HL-60 (cell line): ENCODE data around the gene GDPD4.
"Not testable (repeated sequence)": the region's sequence is repeated elsewhere in the genome, so short reads cannot be mapped to it uniquely, and the experiment has no call there.

Source experiments
- DNase-seq, 2 experiments: peaks; one replicate each; pipeline ENCODE4 v3.0.0-alpha.2; 2010 to 2020; ENCODE audit warnings: low read depth in 1 of 2, low spot score in 1 of 2
- H3K27ac ChIP-seq: fragments of 250-450 bp; sonication (Bioruptor Pico); replicated peaks from 2 replicates; pipeline ENCODE4 v1.5.1; 2020; ENCODE audit warnings: mild to moderate bottlenecking, moderate library complexity
- H3K27me3 ChIP-seq: fragments of 250-450 bp; sonication (Bioruptor Pico); 2 replicates; pipeline ENCODE4 v1.5.1; 2021; ENCODE audit warnings: mild to moderate bottlenecking, moderate library complexity; ENCODE audit not compliant: insufficient read depth, poor library complexity, severe bottlenecking
- H3K4me3 ChIP-seq: replicated peaks from 2 replicates; pipeline ENCODE4 v1.5.1; 2011; ENCODE audit warnings: mild to moderate bottlenecking, control low read depth, low read length; ENCODE audit not compliant: insufficient read depth
- GABPA ChIP-seq: IDR thresholded peaks from 2 replicates; pipeline ENCODE4 v1.6.1; 2012; ENCODE audit warnings: low read depth
- POLR2AphosphoS5 ChIP-seq: IDR thresholded peaks from 2 replicates; pipeline ENCODE4 v1.6.1; 2012; ENCODE audit warnings: low read depth
- SPI1 ChIP-seq: IDR thresholded peaks from 2 replicates; pipeline ENCODE4 v1.6.1; 2012; ENCODE audit warnings: low read depth, mild to moderate bottlenecking, borderline replicate concordance
- TF ChIP-seq, protein P1 (sequence below): IDR thresholded peaks from 2 replicates; pipeline ENCODE4 v1.6.1; 2012; ENCODE audit warnings: low read depth; ENCODE audit not compliant: insufficient replicate concordance
- TF ChIP-seq, protein P2 (sequence below): IDR thresholded peaks from one replicate; pipeline ENCODE4 v1.5.1; 2011; ENCODE audit warnings: low read length, control low read depth, inconsistent platforms; ENCODE audit not compliant: insufficient read depth

GDPD4 gene

DNA sequence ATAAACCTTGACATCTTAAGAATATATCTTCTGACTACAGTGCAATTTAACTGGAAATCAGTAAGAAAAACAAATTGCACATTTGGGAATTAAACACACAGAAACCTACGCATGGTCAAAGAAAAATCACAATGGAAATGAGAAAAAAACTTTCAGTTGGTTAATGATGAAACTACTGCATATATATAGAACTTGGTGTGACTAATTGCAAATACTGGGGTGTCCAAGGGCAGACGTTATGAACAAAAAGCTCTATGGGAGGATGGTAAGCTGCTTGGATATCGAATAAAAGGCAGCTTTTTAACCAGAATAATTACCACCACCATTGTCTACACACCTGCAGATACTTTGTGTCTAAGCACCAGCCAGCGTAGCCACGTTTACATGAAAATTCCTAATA lies 791 bp downstream of the GDPD4 start:
- Histone ChIP-seq H3K27ac (no peak overlapping the region), H3K4me3 (no peak overlapping the region)

DNA sequence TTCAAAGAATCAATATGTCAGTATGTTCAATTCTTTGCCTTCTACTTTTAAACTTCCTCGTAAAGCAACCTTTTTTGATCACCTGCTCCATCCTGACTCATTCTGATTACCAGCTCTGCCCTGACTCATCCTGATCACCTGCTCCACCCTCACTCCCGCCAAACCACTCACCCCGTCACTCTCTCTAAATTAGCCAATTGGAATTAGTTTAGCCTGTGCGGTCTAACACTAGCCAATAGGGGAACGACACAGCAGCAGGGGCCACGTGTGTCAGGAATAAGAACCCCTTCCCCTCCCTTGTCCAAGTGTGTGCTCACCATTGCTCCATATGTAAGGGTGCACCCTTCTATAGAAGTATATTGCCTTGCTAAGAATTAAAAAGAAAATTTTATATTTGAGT lies 1.5 kb downstream of the GDPD4 start:
- not testable (repeated sequence) for H3K27ac ChIP-seq, H3K27me3 ChIP-seq, H3K4me3 ChIP-seq, DNase-seq

More for the DNA sequence above, 791 bp downstream of the GDPD4 start:
- TF ChIP-seq, protein P1, sequence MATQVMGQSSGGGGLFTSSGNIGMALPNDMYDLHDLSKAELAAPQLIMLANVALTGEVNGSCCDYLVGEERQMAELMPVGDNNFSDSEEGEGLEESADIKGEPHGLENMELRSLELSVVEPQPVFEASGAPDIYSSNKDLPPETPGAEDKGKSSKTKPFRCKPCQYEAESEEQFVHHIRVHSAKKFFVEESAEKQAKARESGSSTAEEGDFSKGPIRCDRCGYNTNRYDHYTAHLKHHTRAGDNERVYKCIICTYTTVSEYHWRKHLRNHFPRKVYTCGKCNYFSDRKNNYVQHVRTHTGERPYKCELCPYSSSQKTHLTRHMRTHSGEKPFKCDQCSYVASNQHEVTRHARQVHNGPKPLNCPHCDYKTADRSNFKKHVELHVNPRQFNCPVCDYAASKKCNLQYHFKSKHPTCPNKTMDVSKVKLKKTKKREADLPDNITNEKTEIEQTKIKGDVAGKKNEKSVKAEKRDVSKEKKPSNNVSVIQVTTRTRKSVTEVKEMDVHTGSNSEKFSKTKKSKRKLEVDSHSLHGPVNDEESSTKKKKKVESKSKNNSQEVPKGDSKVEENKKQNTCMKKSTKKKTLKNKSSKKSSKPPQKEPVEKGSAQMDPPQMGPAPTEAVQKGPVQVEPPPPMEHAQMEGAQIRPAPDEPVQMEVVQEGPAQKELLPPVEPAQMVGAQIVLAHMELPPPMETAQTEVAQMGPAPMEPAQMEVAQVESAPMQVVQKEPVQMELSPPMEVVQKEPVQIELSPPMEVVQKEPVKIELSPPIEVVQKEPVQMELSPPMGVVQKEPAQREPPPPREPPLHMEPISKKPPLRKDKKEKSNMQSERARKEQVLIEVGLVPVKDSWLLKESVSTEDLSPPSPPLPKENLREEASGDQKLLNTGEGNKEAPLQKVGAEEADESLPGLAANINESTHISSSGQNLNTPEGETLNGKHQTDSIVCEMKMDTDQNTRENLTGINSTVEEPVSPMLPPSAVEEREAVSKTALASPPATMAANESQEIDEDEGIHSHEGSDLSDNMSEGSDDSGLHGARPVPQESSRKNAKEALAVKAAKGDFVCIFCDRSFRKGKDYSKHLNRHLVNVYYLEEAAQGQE, result no peak
- no peak for TF ChIP-seq SPI1
- no peak for TF ChIP-seq POLR2AphosphoS5
- TF ChIP-seq, protein P2, sequence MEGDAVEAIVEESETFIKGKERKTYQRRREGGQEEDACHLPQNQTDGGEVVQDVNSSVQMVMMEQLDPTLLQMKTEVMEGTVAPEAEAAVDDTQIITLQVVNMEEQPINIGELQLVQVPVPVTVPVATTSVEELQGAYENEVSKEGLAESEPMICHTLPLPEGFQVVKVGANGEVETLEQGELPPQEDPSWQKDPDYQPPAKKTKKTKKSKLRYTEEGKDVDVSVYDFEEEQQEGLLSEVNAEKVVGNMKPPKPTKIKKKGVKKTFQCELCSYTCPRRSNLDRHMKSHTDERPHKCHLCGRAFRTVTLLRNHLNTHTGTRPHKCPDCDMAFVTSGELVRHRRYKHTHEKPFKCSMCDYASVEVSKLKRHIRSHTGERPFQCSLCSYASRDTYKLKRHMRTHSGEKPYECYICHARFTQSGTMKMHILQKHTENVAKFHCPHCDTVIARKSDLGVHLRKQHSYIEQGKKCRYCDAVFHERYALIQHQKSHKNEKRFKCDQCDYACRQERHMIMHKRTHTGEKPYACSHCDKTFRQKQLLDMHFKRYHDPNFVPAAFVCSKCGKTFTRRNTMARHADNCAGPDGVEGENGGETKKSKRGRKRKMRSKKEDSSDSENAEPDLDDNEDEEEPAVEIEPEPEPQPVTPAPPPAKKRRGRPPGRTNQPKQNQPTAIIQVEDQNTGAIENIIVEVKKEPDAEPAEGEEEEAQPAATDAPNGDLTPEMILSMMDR, result no peak
- no peak for TF ChIP-seq GABPA
- no peaks in the 10 kb centered on the region for H3K27me3 ChIP-seq
- DNase-seq, result no peak

DNA sequence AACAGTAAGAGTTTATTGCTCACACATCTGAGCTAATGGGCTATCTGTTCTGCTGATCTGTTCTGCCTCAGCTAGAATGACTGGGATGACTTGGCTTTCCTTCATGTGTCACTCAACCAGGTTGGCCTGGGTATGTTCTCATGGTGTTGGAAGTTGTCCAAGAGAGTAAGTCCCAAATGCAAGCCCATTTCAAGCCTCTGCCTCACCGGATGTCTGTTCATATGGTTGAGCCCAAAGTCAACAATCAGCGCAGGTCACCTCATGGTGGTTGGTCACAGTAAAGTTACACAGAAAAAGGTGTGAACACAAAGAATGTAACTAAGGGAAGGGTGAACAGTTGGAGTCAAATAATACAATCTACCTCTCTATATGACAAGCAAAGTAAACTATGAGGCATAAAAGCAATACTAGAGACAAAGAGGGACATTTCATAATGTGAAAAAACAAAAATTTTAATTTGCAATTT lies 1.9 kb downstream of the GDPD4 start:
- Histone ChIP-seq H3K27ac (no peak overlapping the region), H3K4me3 (no peak overlapping the region), H3K27me3 (no peaks in the 10 kb centered on the region)
- no peak for DNase-seq
- TF ChIP-seq, protein P1, result no peak
- TF ChIP-seq SPI1, result no peak
- TF ChIP-seq POLR2AphosphoS5, result no peak
- TF ChIP-seq, protein P2, result no peak
- TF ChIP-seq GABPA, result no peak

DNA sequence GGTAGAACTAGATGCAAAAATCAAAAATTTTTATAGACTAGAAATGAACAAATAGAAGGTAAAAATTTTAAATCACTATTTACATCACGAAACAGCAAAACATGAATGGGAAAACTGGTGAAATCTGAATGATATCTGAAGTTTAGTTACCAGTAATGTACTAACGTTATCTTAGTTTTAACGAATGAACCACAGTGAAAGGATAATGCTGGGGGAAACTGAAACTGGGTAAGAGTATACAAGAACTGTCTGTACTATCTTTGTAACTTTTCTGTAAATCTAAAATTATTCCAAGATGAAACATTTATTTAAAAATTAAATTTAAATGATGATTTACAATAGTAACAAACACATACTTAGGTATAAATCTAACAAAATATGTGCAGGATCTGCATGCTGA lies 7.4 kb downstream of the GDPD4 start:
- TF ChIP-seq, protein P2, result no peak
- TF ChIP-seq POLR2AphosphoS5 (no peak), GABPA (no peak), SPI1 (no peak)
- TF ChIP-seq, protein P1, result no peak
- Histone ChIP-seq H3K27ac (no peak overlapping the region), H3K4me3 (no peak overlapping the region), H3K27me3 (no peaks in the 10 kb centered on the region)
- DNase-seq, result no peak
